HG02938 (cell line): Measurements from ENCODE around the gene ASTN2.

Experiments used
- ATAC-seq: cut with Tn5 transposase; IDR thresholded peaks from one replicate; pipeline ENCODE4 v1.9.1; 2021; ENCODE audit warnings: mild to moderate bottlenecking, moderate library complexity; ENCODE audit not compliant: unreplicated experiment

The ASTN2 gene

GRCh38 chr9:117303643-117304230 lies 111.1 kb downstream of the ASTN2 start:
- no peak for ATAC-seq

GRCh38 chr9:117302487-117302886 lies 112.4 kb downstream of the ASTN2 start:
- ATAC-seq = no peak

GRCh38 chr9:117300371-117301110 lies 114.3 kb downstream of the ASTN2 start:
- no peak for ATAC-seq

- no peak for ATAC-seq
Observed at GRCh38 chr9:117296453-117296852, 118.4 kb downstream of the ASTN2 start.

- ATAC-seq = no peak
Observed at GRCh38 chr9:117293206-117294114, 121.4 kb downstream of the ASTN2 start.

- ATAC-seq = no peak
Observed at GRCh38 chr9:117290856-117291622, 123.8 kb downstream of the ASTN2 start.

- ATAC-seq = no peak
Observed at GRCh38 chr9:117290306-117290840, 124.5 kb downstream of the ASTN2 start.

- ATAC-seq = no peak
Observed at GRCh38 chr9:117286245-117286644, 128.6 kb downstream of the ASTN2 start.

- ATAC-seq = no peak
Observed at GRCh38 chr9:117284414-117284813, 130.4 kb downstream of the ASTN2 start.

GRCh38 chr9:117282541-117282940 lies 132.3 kb downstream of the ASTN2 start:
- ATAC-seq = no peak

GRCh38 chr9:117278471-117279035 lies 136.3 kb downstream of the ASTN2 start:
- ATAC-seq = no peak

GRCh38 chr9:117278020-117278419 lies 136.8 kb downstream of the ASTN2 start:
- no peak for ATAC-seq

GRCh38 chr9:117276444-117276843 lies 138.4 kb downstream of the ASTN2 start:
- no peak for ATAC-seq

GRCh38 chr9:117273612-117274011 lies 141.2 kb downstream of the ASTN2 start:
- ATAC-seq = no peak

GRCh38 chr9:117268847-117269446 lies 145.9 kb downstream of the ASTN2 start:
- no peak for ATAC-seq

GRCh38 chr9:117266855-117267497 lies 147.9 kb downstream of the ASTN2 start:
- no peak for ATAC-seq

GRCh38 chr9:117265253-117265652 lies 149.6 kb downstream of the ASTN2 start:
- ATAC-seq = no peak

- no peak for ATAC-seq
Observed at GRCh38 chr9:117258184-117258866, 156.5 kb downstream of the ASTN2 start.

- ATAC-seq = no peak
Observed at GRCh38 chr9:117253261-117253660, 161.6 kb downstream of the ASTN2 start.
